Spinal cord (tissue), 10 donors: Measurements from ENCODE around the gene RYR1. TPM values are rescaled to one million over a fixed set of nuclear protein-coding genes. Genes with fewer than 3 reads are reported as not detected.

Experiments
- DNase-seq, 6 donors: peaks; one replicate each; pipeline versions ENCODE4 v3.0.0 to v3.0.0-alpha.2; 2013 to 2015; ENCODE audit warnings: low spot score in 6 of 6, low read depth in 4 of 6
- H3K27ac ChIP-seq: one replicate; pipeline ENCODE4 v1.5.1; 2013; ENCODE audit warnings: low read depth, low read length, control low read depth
- H3K27me3 ChIP-seq: one replicate; pipeline ENCODE4 v1.6.1; 2013; ENCODE audit warnings: low read length; ENCODE audit not compliant: control insufficient read depth, insufficient read depth
- H3K36me3 ChIP-seq: one replicate; pipeline ENCODE4 v1.6.1; 2013; ENCODE audit warnings: low read length; ENCODE audit not compliant: control insufficient read depth, insufficient read depth
- H3K4me1 ChIP-seq: one replicate; pipeline ENCODE4 v1.6.1; 2013; ENCODE audit warnings: low read length; ENCODE audit not compliant: control insufficient read depth, insufficient read depth
- H3K4me3 ChIP-seq: one replicate; pipeline ENCODE4 v1.5.1; 2013; ENCODE audit warnings: low read depth, low read length, control low read depth
- H3K9me3 ChIP-seq: one replicate; pipeline ENCODE4 v1.6.1; 2013; ENCODE audit warnings: low read length; ENCODE audit not compliant: control insufficient read depth, insufficient read depth
- WGBS: methylation state at CpG from one replicate; pipeline ENCODE4 v1.1.5; 2013; ENCODE audit warnings: missing lambda C conversion rate; ENCODE audit not compliant: insufficient coverage; 5-methylcytosine and 5-hydroxymethylcytosine counted together
- polyA plus RNA-seq, 2 donors: library from polyadenylated mRNA; unstranded; fragments of 120-200 nt; gene quantifications; one replicate each; pipeline ENCODE4 v1.2.1, GENCODE V29; 2013; ENCODE audit not compliant: insufficient read length in 2 of 2
- total RNA-seq, 2 donors: library from RNA; depleted of rRNA in 1 of 2; stranded (reverse); fragments of 120-200 nt in 1 of 2; fragments of >200 nt in 1 of 2; gene quantifications; one replicate each; pipeline versions ENCODE4 v1.2.3 to v1.2.4, GENCODE V29; 2013 to 2014
- donor health status: healthy.

The RYR1 gene
- total and polyA plus RNA-seq, 4 donors: 6.0 to 15.1 (median 10.5) TPM

DNA sequence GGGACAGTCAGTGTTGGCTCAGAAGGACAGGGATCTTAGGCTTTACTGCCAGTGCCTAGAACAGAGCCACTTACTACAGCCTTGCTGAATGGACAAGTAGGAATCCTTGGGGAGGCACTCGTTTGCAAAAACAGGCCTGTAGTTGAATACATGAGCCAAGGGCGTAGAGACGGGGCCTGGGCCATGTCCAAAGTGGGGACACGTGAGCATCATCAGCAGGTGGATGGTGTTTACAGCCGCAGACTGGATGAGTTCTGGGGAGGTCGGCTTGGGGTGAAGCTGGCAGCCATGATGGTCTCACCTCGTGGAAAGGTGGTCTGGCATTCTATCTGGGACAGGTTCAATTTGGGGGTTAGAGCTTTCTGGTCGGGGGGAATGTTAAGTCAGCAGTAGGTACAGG is 17.5 kb downstream of the RYR1 start:
- Histone ChIP-seq H3K4me3 (no peak overlapping the region), H3K27ac (no peak overlapping the region), H3K4me1 (no peaks in the 10 kb centered on the region), H3K27me3 (no peaks in the 10 kb centered on the region), H3K36me3 (peaks cover 2% of the 10 kb centered on the region), H3K9me3 (no peaks in the 10 kb centered on the region)
- WGBS: 88% methylated on average over 8 of the region's 8 CpGs
- no peak for DNase-seq

DNA sequence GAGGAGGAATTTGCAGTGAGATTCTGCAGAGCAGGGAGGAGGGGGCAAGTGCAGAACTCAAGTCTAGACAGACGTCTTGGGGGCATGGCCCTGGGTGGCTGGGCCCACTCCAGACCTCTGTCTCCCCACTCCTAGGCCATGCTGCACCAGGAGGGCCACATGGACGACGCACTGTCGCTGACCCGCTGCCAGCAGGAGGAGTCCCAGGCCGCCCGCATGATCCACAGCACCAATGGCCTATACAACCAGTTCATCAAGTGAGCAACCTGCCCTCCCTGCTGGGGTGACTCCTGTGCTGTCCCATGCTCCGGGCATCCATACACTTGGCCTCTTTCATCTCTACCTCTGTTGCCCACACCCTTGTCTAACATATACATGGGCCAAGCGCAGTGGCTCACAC is 18.1 kb downstream of the RYR1 start:
- WGBS: 92% methylated on average over 8 of the region's 9 CpGs
- Histone ChIP-seq H3K9me3 (no peaks in the 10 kb centered on the region), H3K27me3 (no peaks in the 10 kb centered on the region), H3K4me1 (no peaks in the 10 kb centered on the region), H3K4me3 (no peak overlapping the region), H3K27ac (no peak overlapping the region), H3K36me3 (peaks cover 2% of the 10 kb centered on the region)
- DNase-seq: no peak

DNA sequence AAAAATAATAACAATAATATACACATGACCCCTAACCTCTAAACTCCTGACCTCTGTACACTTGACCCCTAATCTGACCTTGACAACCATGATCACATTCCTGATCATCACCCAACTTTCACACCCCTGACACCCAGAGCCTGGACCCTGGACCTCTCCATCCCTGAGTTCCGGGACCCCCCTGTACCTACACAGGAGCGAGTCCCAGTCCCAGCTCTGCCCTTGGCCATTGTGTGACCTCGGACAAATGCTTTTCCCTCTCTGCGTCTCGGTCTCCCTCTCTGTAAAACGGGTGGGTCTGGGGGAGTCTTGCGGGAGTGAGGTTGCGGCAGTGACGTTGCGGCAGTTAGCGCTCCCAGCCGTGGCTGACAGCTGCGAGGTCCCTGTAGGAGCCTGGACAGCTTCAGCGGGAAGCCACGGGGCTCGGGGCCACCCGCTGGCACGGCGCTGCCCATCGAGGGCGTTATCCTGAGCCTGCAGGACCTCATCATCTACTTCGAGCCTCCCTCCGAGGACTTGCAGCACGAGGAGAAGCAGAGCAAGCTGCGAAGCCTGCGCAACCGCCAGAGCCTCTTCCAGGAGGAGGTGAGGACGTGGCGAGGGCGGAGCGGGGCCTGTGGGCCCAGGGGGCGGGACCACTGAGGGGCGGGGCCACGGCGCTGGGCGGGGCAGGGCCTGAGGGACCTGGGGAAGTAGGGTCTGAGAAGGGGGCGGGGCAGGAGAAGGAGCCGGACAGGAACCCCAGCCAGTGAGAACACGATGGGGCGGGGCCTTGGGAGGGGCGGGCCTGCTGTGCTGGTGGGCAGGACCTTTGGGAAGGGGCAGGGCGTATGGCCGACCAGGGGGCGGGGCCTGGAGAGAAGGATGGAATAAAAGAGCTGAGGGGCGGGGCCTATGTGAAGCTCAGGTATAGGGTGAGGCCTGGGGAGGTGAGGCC is 19.2 kb downstream of the RYR1 start:
- Histone ChIP-seq H3K27me3 (no peaks in the 10 kb centered on the region), H3K4me1 (no peaks in the 10 kb centered on the region), H3K9me3 (no peaks in the 10 kb centered on the region), H3K4me3 (no peak overlapping the region), H3K36me3 (peaks cover 2% of the 10 kb centered on the region), H3K27ac (no peak overlapping the region)
- 83% methylated on average over 44 of the region's 45 CpGs for WGBS
- no peak for DNase-seq

DNA sequence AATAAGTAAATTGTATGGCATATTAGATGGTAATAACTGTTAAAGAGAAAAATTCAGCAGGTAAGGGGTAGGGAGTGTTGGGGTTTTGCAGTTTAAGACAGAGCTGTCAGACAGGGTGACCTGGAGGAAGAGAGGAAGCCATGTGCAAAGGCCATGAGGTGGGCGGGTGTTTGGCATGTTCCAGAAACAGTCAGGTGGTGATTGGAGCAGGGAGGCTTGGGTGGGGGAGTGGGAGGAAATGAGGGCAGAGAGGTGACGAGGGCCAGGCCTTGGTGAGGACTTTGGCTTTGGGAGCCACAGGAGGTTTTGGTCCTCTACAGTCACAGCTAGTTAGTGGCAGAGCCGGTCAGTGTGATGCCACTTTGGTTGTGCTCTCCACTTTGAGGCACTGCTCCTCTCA is 20.1 kb downstream of the RYR1 start:
- Histone ChIP-seq H3K27me3 (no peaks in the 10 kb centered on the region), H3K36me3 (peaks cover 2% of the 10 kb centered on the region), H3K9me3 (no peaks in the 10 kb centered on the region), H3K4me1 (no peaks in the 10 kb centered on the region), H3K27ac (no peak overlapping the region), H3K4me3 (no peak overlapping the region)
- DNase-seq: no peak
- WGBS: 71% methylated on average over 2 of the region's 3 CpGs

DNA sequence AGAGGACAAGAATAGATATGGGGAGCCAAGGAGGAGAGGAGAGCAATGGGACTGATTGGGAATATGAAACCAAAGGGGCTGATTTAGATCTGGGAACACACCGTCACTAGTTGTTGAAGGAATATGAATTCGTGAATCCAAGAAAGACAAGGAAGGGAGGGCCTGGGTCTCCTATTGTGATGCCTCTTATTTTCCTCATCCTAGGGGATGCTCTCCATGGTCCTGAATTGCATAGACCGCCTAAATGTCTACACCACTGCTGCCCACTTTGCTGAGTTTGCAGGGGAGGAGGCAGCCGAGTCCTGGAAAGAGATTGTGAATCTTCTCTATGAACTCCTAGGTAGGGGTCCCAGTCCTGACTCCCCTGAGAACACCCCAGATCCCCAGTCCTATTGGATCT is 21.5 kb downstream of the RYR1 start:
- WGBS: no CpG with 5 or more reads among the region's 4 CpGs
- DNase-seq: peak in 1 of 6 donors; percentile 23
- Histone ChIP-seq H3K27me3 (no peaks in the 10 kb centered on the region), H3K4me1 (no peaks in the 10 kb centered on the region), H3K4me3 (no peak overlapping the region), H3K27ac (no peak overlapping the region), H3K9me3 (no peaks in the 10 kb centered on the region), H3K36me3 (peaks cover 2% of the 10 kb centered on the region)

DNA sequence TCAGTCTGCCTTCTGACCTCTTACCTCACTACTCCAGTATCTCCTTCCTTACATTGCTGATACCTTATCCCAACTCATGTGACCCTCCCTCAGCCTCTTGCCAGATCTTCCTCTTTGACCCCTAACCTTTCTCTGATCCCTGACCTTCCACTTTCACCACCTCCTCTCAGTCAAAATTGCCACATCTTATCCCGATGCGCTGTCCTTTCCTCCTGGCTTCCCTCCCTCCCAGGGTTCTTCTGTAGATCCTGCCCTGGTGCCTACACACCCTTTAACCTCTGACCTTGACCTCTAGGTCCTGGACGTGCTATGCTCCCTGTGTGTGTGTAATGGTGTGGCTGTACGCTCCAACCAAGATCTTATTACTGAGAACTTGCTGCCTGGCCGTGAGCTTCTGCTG is 23.7 kb downstream of the RYR1 start:
- Histone ChIP-seq H3K27me3 (no peaks in the 10 kb centered on the region), H3K27ac (no peak overlapping the region), H3K4me1 (no peaks in the 10 kb centered on the region), H3K36me3 (peaks cover 2% of the 10 kb centered on the region), H3K4me3 (no peak overlapping the region), H3K9me3 (no peaks in the 10 kb centered on the region)
- DNase-seq: no peak
- 94% methylated on average over 3 of the region's 5 CpGs for WGBS

DNA sequence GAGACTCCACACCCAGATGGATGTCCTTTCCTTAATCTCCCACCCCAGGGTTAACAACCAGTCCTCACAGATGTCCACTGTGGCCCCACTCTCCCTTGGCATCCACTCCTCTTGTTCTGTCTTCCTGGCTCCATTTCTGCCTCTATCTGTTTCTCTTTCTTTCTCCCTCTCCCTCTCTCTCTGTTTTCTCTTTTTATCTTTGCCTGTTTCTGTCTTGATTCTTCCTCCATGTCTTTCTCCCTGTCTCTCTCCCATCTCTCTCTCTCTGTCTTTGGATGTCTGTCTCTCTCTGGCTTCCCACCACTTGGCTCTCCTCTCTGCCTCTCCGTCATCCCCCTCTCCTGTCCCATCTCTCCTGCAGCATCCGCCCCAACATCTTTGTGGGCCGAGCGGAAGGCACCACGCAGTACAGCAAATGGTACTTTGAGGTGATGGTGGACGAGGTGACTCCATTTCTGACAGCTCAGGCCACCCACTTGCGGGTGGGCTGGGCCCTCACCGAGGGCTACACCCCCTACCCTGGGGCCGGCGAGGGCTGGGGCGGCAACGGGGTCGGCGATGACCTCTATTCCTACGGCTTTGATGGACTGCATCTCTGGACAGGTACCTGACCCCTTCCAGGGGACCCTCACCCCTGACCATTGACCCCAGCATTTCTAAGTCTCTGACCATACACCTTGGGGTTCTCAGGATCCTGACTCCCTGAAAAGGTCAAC is 24.4 kb downstream of the RYR1 start:
- H3K36me3 ChIP-seq: peaks cover 2% of the 10 kb centered on the region
- 93% methylated on average over 11 of the region's 15 CpGs for WGBS

DNA sequence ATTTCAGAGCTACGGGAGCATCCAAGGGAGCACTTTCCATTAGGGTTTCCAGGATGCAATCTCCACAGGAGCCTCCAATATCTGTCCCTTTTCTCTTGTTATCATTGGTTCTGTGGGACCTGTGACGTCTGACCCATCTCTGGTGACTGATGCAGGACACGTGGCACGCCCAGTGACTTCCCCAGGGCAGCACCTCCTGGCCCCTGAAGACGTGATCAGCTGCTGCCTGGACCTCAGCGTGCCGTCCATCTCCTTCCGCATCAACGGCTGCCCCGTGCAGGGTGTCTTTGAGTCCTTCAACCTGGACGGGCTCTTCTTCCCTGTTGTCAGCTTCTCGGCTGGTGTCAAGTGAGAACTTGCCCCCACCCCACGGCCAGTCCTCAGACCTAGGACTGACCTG is 25.5 kb downstream of the RYR1 start:
- Histone ChIP-seq H3K4me3 (no peak overlapping the region), H3K36me3 (peaks cover 2% of the 10 kb centered on the region), H3K9me3 (no peaks in the 10 kb centered on the region), H3K27ac (no peak overlapping the region), H3K4me1 (no peaks in the 10 kb centered on the region), H3K27me3 (no peaks in the 10 kb centered on the region)
- DNase-seq: no peak
- 89% methylated on average over 13 of the region's 13 CpGs for WGBS

More for the DNA sequence above, 24.4 kb downstream of the RYR1 start:
- Histone ChIP-seq H3K27ac (no peak overlapping the region), H3K27me3 (no peaks in the 10 kb centered on the region), H3K4me1 (no peaks in the 10 kb centered on the region), H3K4me3 (no peak overlapping the region), H3K9me3 (no peaks in the 10 kb centered on the region)
- no peak for DNase-seq

DNA sequence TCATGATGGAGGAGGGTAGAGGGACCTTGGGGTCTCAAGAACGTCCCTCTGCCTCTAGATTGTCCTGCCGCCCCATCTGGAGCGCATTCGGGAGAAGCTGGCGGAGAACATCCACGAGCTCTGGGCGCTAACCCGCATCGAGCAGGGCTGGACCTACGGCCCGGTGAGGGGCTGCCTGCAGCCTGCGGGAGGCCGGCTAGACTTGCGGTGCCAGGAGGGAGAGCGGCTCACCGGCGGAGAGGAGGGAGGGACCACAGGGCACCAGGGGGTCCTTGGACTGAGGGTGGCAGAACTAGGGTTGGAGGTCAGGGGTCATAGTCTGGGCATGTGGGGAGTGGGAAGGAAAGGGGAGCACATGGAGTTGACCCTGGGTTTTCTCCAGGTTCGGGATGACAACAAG is 29.9 kb downstream of the RYR1 start:
- WGBS: 92% methylated on average over 18 of the region's 18 CpGs
- Histone ChIP-seq H3K4me1 (no peaks in the 10 kb centered on the region), H3K27ac (no peak overlapping the region), H3K27me3 (no peaks in the 10 kb centered on the region), H3K4me3 (no peak overlapping the region), H3K9me3 (no peaks in the 10 kb centered on the region), H3K36me3 (peaks cover 8% of the 10 kb centered on the region)
- DNase-seq: no peak
